GM19240 (cell line): ENCODE results near the gene ZNF335.
"Not testable (repeated sequence)": the region's sequence is repeated elsewhere in the genome, so short reads cannot be mapped to it uniquely, and the experiment has no call there.

Experiments
- DNase-seq: peaks from one replicate; pipeline ENCODE4 v3.0.0; 2011; ENCODE audit warnings: low spot score; ENCODE audit not compliant: insufficient read length

Gene ZNF335

DNA sequence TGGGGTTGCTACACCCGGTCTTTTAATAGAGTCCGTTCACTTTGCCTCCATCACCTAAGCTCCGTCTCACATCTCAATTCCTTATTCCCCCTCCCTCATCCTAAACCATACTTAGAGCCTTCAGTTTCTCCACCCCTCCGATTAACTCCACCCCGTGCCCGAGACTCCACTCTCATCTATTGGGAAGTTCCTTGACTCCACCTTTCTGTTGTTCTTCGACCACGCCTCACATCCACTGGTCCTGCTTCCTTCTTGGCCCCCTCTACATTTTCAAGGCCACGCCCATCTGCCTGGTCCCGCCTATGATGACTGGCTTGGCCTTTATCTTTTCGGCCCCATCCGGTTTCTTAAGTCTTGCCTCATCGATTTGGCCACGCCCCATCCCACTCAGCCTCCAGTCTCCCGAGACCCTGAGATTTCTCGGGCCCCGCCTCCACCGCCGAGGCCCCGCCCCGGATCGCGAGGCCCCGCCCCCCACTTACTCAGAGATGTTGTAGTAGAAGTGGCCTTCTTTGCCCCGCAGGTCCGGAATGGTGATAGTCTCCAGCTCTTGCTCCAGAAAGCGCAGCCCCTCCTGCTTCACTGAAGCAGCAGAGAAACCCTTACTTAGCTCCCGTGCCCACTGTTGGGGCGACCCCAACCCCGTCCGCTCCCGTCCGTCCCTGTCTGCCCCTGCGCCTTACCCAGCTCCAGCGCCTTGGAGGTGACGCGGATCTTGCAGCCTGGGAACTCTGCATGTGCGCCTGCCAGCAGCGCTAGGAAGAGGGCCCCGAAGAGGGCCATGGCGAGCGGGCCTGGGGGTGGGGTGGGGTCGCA, 61.1 kb downstream of the ZNF335 start:
- peak; percentile 92 for DNase-seq

GRCh38 chr20:45909817-45910669, 62.0 kb downstream of the ZNF335 start:
- no peak for DNase-seq

- no peak for DNase-seq
Measured at GRCh38 chr20:45909336-45909808, 62.6 kb downstream of the ZNF335 start.

DNA sequence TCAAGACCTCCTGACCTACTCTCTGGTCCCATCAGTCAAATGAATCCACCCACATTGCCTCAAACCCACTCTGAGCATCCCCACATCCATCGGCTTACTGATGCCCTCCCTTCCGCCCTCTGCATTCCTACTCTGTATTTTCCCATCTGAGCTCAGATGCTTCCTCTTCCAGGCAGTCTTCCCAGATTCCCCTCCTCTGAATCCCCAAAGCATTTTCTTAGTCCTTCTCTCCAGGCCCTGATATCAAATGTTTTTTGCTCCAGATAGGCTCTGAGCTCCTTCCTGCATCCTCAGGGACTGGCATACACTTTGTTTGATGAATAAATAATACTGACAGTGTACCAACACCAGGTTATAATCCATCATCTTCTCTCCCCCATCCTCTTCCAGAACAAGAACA, 63.9 kb downstream of the ZNF335 start:
- no peak for DNase-seq

DNA sequence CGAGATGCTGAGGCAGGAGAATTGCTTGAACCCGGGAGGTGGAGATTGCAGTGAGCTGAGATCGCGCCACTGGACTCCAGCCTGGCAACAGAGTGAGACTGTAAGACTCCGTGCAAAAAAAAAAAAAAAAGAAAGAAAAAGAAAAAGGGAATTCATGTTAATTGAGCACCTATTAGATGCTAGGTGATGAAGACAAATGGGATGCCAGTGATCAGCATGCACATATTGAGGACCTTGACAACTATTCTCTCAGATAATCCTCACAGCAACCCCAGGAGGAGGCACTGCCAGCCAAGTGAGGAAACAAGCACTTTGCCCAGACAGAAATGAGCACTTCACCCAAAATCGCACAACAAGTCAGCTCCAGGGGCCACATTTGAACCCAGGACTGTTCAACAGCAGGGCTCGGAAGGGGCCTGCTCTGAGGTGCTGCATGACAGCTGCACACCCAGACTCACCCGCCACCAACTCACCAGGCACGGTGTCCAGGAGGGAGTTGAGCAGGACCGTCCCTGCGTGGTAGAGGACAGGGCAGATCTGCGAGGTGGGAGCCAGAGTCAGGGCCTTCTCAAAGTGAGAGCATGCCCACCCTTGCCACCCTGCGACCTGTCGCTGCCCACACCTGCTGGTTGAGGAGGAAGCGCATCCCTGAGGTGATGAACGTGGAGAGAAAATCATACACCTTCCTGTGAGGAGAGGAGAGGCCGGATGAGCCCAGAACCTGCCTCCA, 64.6 kb downstream of the ZNF335 start:
- no peak for DNase-seq

GRCh38 chr20:45905505-45906079, 66.4 kb downstream of the ZNF335 start:
- no peak for DNase-seq

GRCh38 chr20:45904583-45905504, 67.2 kb downstream of the ZNF335 start:
- no peak for DNase-seq

- no peak for DNase-seq
Measured at GRCh38 chr20:45902199-45902701, 69.8 kb downstream of the ZNF335 start.

DNA sequence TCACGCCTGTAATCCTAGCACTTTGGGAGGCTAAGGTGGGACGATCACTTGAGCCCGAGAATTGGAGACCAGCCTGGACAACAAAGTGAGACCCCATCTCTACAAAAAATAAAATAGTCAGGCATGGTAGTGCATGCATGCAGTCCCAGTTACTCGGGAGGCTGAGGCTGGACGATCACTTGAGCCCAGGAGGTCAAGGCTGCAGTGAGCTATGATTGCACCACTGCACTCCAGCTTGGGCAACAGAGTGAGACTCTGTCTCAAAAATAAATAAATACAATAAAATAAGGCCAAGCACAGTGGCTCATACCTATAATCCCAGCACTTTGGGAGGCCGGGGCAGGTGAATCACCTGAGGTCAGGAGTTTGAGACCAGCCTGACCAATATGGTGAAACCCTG, 70.7 kb downstream of the ZNF335 start:
- DNase-seq, result not testable (repeated sequence)

DNA sequence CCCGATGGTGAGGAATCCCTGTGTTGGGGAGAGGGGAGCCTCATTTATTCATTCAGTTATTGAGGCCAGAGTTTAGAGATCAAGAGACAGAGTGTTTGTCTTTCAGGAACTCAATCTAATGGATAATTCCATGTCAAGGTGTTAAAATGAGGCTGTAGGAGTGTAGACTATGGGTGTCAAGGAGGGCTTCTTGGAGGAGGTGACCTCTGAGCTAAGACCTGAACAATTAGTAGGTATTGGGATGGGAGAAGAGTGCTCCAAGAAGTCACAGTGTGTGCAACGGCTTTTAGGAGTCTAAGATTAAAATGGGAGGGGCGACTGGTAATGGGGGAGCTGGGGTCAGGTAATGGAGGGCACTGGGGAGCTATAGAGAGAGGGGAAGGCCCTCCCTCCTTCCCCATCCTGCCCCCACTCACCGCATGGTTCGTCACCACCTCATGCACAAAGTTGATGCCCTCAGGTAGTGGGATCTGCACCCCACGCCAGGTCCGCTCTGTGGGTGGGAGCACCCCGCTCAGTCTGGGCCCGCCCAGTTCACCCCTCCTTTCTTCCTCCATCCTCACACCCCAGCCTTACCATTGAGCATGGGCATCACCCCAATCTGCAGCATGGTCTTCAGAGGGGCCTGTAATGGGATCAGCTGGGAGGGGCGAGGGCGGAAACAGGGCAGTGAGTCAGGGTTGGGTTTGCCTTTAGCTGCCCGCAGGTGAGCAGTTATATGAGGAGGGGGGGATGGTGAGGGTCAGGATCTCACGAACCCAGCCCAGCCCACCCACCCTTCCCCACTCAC, 72.8 kb downstream of the ZNF335 start:
- DNase-seq, result no peak
